Activated CD4-positive, alpha-beta T cell treated with anti-CD3 and anti-CD28 coated beads for 36 hours (primary cell): Measurements from ENCODE around the gene TRAF3IP3. TPM values are rescaled to one million over a fixed set of nuclear protein-coding genes. Genes with fewer than 3 reads are reported as not detected.
A peak's percentile ranks its signal among the peaks of the same experiment; 100 is the strongest.

ENCODE experiments used
- ATAC-seq: fragments of 200-7000 bp; cut with Tn5 transposase; one replicate; pipeline ENCODE4 v1.10.0; 2021; ENCODE audit warnings: mild to moderate bottlenecking, moderate library complexity
- CTCF ChIA-PET: fragments of 350-600 bp; sonication (Branson Sonifier 250); formaldehyde crosslinking; loops from one replicate; lab custom pipeline; 2021; ENCODE audit warnings: antibody characterized with exemption; lab: Charles Lee
- POLR2A ChIA-PET: fragments of 350-600 bp; sonication (Branson Sonifier 250); formaldehyde crosslinking; loops from one replicate; lab custom pipeline; 2021; ENCODE audit warnings: antibody characterized with exemption, inconsistent platforms; lab: Charles Lee
- DNase-seq: peaks from one replicate; pipeline ENCODE4 v3.0.0-alpha.2; 2020
- H3K27ac Mint-ChIP-seq: one replicate; pipeline ENCODE4 v1.8.0; 2021; ENCODE audit warnings: mixed read lengths
- H3K27me3 Mint-ChIP-seq: one replicate; pipeline ENCODE4 v1.8.0; 2021; ENCODE audit warnings: mixed read lengths
- H3K36me3 Mint-ChIP-seq: one replicate; pipeline ENCODE4 v1.8.0; 2021; ENCODE audit warnings: low read depth, mixed read lengths
- H3K4me1 Mint-ChIP-seq: one replicate; pipeline ENCODE4 v1.8.0; 2021; ENCODE audit warnings: mixed read lengths
- H3K4me3 Mint-ChIP-seq: one replicate; pipeline ENCODE4 v1.8.0; 2021; ENCODE audit warnings: mild to moderate bottlenecking, moderate library complexity, mixed read lengths
- H3K9me3 Mint-ChIP-seq: one replicate; pipeline ENCODE4 v1.8.0; 2021; ENCODE audit warnings: low read depth, mixed read lengths
- intact Hi-C, 2 experiments: fragments of 100-400 bp; cut with DNase I in 1 of 2; cut with micrococcal nuclease in 1 of 2; formaldehyde crosslinking; loops; one replicate each; pipeline versions ENCODE4 v1.14.2 to v1.15.1; 2022 to 2024; cut with DNase I, micrococcal nuclease
- total RNA-seq, 2 experiments: library from RNA; stranded (reverse); gene quantifications; one replicate each; pipeline ENCODE4 v1.2.3, GENCODE V29; 2021

Gene TRAF3IP3
- total RNA-seq, 2 experiments from 2014 or later: 136 to 138 TPM

DNA sequence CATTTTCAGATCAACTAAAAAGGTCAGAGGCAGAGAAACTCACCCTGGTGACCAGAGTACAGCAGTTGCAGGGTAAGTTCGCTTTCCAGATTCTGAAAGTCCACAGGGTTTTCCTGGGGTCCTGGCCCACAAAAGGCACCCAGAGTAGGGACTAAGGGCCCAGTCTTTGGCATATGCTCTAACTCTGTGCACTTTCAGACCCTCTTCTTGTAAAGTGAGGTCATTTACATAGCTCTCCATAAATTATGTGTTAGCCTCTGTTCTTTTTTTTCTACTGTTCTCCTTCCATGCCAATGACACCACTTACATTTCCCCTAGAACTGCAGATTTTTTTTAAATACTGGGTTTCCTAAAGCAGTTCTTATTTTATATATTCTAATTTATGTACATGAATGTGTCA lies 22.2 kb downstream of the TRAF3IP3 start:
- intact Hi-C loops: no loop called here
- ChIA-PET CTCF (interaction anchor here (0.7 to 1.5 kb wide), 2 partner anchors 10 to 14 kb away, joined by 3 to 4 read pairs; no protein-coding TSS in a partner anchor), POLR2A (no interaction called here)
- no peak overlapping the region for H3K4me3 Mint-ChIP-seq
- no peak overlapping the region for H3K27ac Mint-ChIP-seq
- H3K4me1 Mint-ChIP-seq: peaks cover 37% of the 10 kb centered on the region
- H3K9me3 Mint-ChIP-seq: no peaks in the 10 kb centered on the region
- DNase-seq (no peak), ATAC-seq (no peak)
- H3K27me3 Mint-ChIP-seq: no peaks in the 10 kb centered on the region
- peaks cover 72% of the 10 kb centered on the region for H3K36me3 Mint-ChIP-seq

DNA sequence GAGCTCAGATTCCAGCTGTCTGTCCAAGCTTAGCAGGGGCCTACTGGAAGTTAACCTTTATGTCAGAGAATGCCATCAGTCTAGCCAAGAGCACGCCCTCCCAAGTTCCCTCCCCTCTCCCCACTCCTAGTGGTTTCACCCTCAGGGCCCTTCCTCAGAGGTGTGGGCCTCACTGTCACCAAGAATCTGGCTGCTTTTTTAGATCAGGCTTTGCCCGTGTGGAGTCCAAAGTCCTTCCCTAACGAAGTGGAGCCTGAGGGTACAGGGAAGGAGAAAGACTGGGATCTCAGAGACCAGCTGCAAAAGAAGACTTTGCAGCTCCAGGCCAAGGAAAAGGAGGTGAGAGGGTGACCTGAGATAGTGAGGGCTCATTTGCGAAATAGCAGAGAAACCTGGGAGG lies 24.4 kb downstream of the TRAF3IP3 start:
- DNase-seq (no peak), ATAC-seq (no peak)
- ChIA-PET POLR2A (no interaction called here), CTCF (interaction anchor here (0.9 kb wide), 1 partner anchor 43 kb away, joined by 3 read pairs; no protein-coding TSS in a partner anchor)
- H3K36me3 Mint-ChIP-seq: peaks cover 68% of the 10 kb centered on the region
- H3K4me3 Mint-ChIP-seq: no peak overlapping the region
- H3K27me3 Mint-ChIP-seq: no peaks in the 10 kb centered on the region
- H3K9me3 Mint-ChIP-seq: no peaks in the 10 kb centered on the region
- intact Hi-C loops: loop anchor here in 1 of 2 experiments (10.0 kb wide), 1 partner anchor 1475 kb away; the partner anchor contains the start of gene RCOR3
- H3K27ac Mint-ChIP-seq: peak overlapping the region; percentile 37
- peaks cover 36% of the 10 kb centered on the region for H3K4me1 Mint-ChIP-seq

GRCh38 chr1:209783386-209783785 lies 27.5 kb downstream of the TRAF3IP3 start:
- ATAC-seq (no peak), DNase-seq (no peak)
- Mint-ChIP-seq H3K4me3 (peak overlapping the region; percentile 89), H3K27ac (peak overlapping the region; percentile 97), H3K9me3 (no peaks in the 10 kb centered on the region), H3K36me3 (peaks cover 42% of the 10 kb centered on the region), H3K27me3 (no peaks in the 10 kb centered on the region), H3K4me1 (peaks cover 32% of the 10 kb centered on the region)
- ChIA-PET POLR2A (interaction anchor here (0.6 to 2.9 kb wide), 3 partner anchors 15 to 44 kb away, joined by 5 to 16 read pairs (median 6); partner anchors contain the start of gene UTP25), CTCF (interaction anchor here (0.7 to 3.5 kb wide), 7 partner anchors 10 to 192 kb away, joined by 3 to 24 read pairs (median 4); partner anchors contain the start of genes TRAF3IP3 and UTP25)
- intact Hi-C loops: loop anchor here in 1 of 2 experiments (10.0 kb wide), 1 partner anchor 1471 kb away; the partner anchor contains the start of gene RCOR3

GRCh38 chr1:209784265-209785169 lies 28.7 kb downstream of the TRAF3IP3 start, which contains the start of gene C1orf74:
C1orf74 (minus strand) TSS chr1:209784559; CDS start chr1:209783634, 925 bp downstream.
- POLR2A ChIA-PET: interaction anchor here (0.6 to 2.9 kb wide), 5 partner anchors 16 to 43 kb away, joined by 3 to 16 read pairs (median 4); partner anchors contain the start of genes TRAF3IP3 and UTP25
- Mint-ChIP-seq H3K27me3 (no peaks in the 10 kb centered on the region), H3K4me1 (peaks cover 30% of the 10 kb centered on the region), H3K9me3 (no peaks in the 10 kb centered on the region), H3K4me3 (peak within 1 kb of the TSS; percentile 89), H3K36me3 (peaks cover 34% of the 10 kb centered on the region), H3K27ac (peak within 1 kb of the TSS; percentile 97)
- DNase-seq (peak; percentile 100), ATAC-seq (peak; percentile 99)
- CTCF ChIA-PET: interaction anchor here (0.6 to 3.5 kb wide), 12 partner anchors 10 to 1631 kb away, joined by 3 to 24 read pairs (median 4); partner anchors contain the start of genes TRAF3IP3 and UTP25
- intact Hi-C loops: loop anchor here (1.0 to 10.0 kb wide), 8 partner anchors 15 to 1470 kb away; partner anchors contain the start of genes TRAF3IP3 (in 2 of the 2), IRF6 (in 1 of the 2), RCOR3 (in 1 of the 2) and UTP25 (in 1 of the 2)

DNA sequence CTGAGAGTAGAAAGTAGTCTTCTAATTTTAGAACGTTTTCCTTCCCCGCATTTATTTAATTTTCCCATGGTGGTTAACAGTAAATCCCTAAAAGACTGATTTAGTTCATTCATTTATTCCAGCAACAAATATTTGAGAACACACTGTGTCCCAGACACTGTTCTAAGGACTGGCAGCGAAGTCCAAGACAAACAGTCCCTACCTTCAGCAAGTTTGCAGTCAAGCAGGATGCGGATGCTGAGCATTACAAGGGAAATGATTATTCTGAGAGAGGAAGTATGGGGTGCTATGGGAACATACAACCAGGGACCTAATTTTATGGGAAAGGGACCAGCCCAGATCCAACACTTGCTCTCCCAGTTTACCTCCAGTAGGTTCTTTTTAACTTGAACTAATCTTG lies 29.7 kb downstream of the TRAF3IP3 start:
- POLR2A ChIA-PET: interaction anchor here (0.6 to 2.9 kb wide), 2 partner anchors 15 to 17 kb away, joined by 3 to 16 read pairs; no protein-coding TSS in a partner anchor
- CTCF ChIA-PET: interaction anchor here (1.0 to 3.5 kb wide), 6 partner anchors 10 to 42 kb away, joined by 3 to 21 read pairs (median 6); partner anchors contain the start of genes TRAF3IP3 and UTP25
- Mint-ChIP-seq H3K27me3 (no peaks in the 10 kb centered on the region), H3K9me3 (no peaks in the 10 kb centered on the region), H3K4me1 (peaks cover 25% of the 10 kb centered on the region), H3K4me3 (no peak overlapping the region), H3K36me3 (peaks cover 26% of the 10 kb centered on the region), H3K27ac (peak overlapping the region; percentile 97)
- no peak for DNase-seq
- intact Hi-C loops: loop anchor here in 1 of 2 experiments (10.0 kb wide), 1 partner anchor 1469 kb away; the partner anchor contains the start of gene RCOR3
- ATAC-seq: no peak

DNA sequence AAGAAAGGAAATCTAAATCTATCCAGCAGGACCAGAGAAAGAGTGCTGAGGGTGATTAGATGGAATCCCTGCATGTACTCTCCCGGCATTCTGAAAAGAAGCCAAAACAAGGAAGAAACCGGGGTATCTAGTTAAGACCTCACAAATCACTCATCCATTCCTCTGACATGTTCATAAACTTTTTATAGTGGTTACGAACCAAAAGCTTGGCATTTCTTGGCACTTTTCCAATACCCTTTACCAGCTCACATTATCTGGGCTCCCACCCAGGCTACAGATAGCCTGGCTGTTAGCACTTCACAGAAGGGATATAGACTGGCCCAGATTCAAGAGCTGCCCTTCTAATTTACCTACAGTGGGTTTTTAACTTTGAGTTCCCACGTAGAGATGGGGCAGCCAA lies 30.3 kb downstream of the TRAF3IP3 start:
- Mint-ChIP-seq H3K27me3 (no peaks in the 10 kb centered on the region), H3K9me3 (no peaks in the 10 kb centered on the region), H3K4me3 (no peak overlapping the region), H3K36me3 (peaks cover 25% of the 10 kb centered on the region), H3K27ac (no peak overlapping the region), H3K4me1 (peaks cover 25% of the 10 kb centered on the region)
- no peak for DNase-seq
- intact Hi-C loops: loop anchor here in 1 of 2 experiments (10.0 kb wide), 1 partner anchor 1469 kb away; the partner anchor contains the start of gene RCOR3
- ChIA-PET POLR2A (interaction anchor here (0.6 kb wide), 1 partner anchor 14 kb away, joined by 3 read pairs; no protein-coding TSS in a partner anchor), CTCF (interaction anchor here (1.0 to 3.5 kb wide), 5 partner anchors 9 to 37 kb away, joined by 3 to 21 read pairs (median 5); partner anchors contain the start of gene TRAF3IP3)
- no peak for ATAC-seq

GRCh38 chr1:209787551-209787950 lies 31.7 kb downstream of the TRAF3IP3 start:
- ATAC-seq: no peak
- no peak for DNase-seq
- intact Hi-C loops: loop anchor here in 1 of 2 experiments (10.0 kb wide), 1 partner anchor 1467 kb away; the partner anchor contains the start of gene RCOR3
- H3K27ac Mint-ChIP-seq: no peak overlapping the region
- H3K36me3 Mint-ChIP-seq: peaks cover 13% of the 10 kb centered on the region
- ChIA-PET CTCF (interaction anchor here (1.1 to 2.1 kb wide), 7 partner anchors 13 to 39 kb away, joined by 3 to 10 read pairs (median 5); partner anchors contain the start of gene TRAF3IP3), POLR2A (no interaction called here)
- H3K27me3 Mint-ChIP-seq: no peaks in the 10 kb centered on the region
- H3K4me3 Mint-ChIP-seq: no peak overlapping the region
- no peaks in the 10 kb centered on the region for H3K9me3 Mint-ChIP-seq
- H3K4me1 Mint-ChIP-seq: peaks cover 22% of the 10 kb centered on the region

GRCh38 chr1:209789245-209789644 lies 33.4 kb downstream of the TRAF3IP3 start:
- POLR2A ChIA-PET: no interaction called here
- Mint-ChIP-seq H3K4me3 (no peak overlapping the region), H3K36me3 (peaks cover 2% of the 10 kb centered on the region), H3K4me1 (peaks cover 10% of the 10 kb centered on the region), H3K27ac (no peak overlapping the region), H3K9me3 (peaks cover 2% of the 10 kb centered on the region), H3K27me3 (peaks cover 2% of the 10 kb centered on the region)
- intact Hi-C loops: loop anchor here in 1 of 2 experiments (10.0 kb wide), 1 partner anchor 1466 kb away; the partner anchor contains the start of gene RCOR3
- CTCF ChIA-PET: no interaction called here
- no peak for DNase-seq
- ATAC-seq: no peak

GRCh38 chr1:209790286-209791193 lies 34.7 kb downstream of the TRAF3IP3 start:
- intact Hi-C loops: no loop called here
- Mint-ChIP-seq H3K36me3 (no peaks in the 10 kb centered on the region), H3K27me3 (peaks cover 8% of the 10 kb centered on the region), H3K4me3 (no peak overlapping the region), H3K27ac (no peak overlapping the region), H3K9me3 (peaks cover 2% of the 10 kb centered on the region), H3K4me1 (peaks cover under 1% of the 10 kb centered on the region)
- CTCF ChIA-PET: interaction anchor here (1.2 to 1.5 kb wide), 3 partner anchors 21 to 37 kb away, joined by 3 to 6 read pairs (median 3); partner anchors contain the start of gene UTP25
- no peak for DNase-seq
- ATAC-seq: no peak
- POLR2A ChIA-PET: no interaction called here

DNA sequence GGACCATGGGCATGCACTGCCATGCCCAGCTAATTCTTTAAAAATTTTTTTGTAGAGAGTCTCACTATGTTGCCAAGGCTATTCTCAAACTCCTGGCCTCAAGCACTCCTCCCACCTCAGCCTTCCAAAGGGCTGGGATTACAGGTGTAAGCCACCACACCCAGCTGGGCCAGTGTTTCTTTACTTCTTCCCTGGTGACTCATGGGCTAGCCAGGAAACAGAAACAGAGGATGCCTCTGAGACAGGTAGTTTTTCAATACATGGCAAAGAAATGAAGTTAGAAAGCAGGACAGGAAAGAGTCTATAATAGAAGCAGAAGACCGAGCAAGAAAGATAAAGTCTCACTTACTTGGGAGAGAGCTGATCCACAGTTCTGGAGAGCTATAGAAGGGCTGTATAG lies 36.1 kb downstream of the TRAF3IP3 start:
- no peak for DNase-seq
- H3K36me3 Mint-ChIP-seq: no peaks in the 10 kb centered on the region
- ChIA-PET POLR2A (no interaction called here), CTCF (interaction anchor here (0.9 to 1.5 kb wide), 3 partner anchors 15 to 36 kb away, joined by 3 to 6 read pairs (median 4); partner anchors contain the start of gene UTP25)
- no peak for ATAC-seq
- peaks cover 10% of the 10 kb centered on the region for H3K27me3 Mint-ChIP-seq
- H3K4me3 Mint-ChIP-seq: no peak overlapping the region
- H3K4me1 Mint-ChIP-seq: no peaks in the 10 kb centered on the region
- peaks cover 2% of the 10 kb centered on the region for H3K9me3 Mint-ChIP-seq
- intact Hi-C loops: no loop called here
- H3K27ac Mint-ChIP-seq: no peak overlapping the region
